HG03095 (cell line): ENCODE results near the gene ARHGEF25.
"Not testable (repeated sequence)": the region's sequence is repeated elsewhere in the genome, so short reads cannot be mapped to it uniquely, and the experiment has no call there.

Source experiments
- ATAC-seq: cut with Tn5 transposase; IDR thresholded peaks from one replicate; pipeline ENCODE4 v1.9.1; 2021; ENCODE audit warnings: moderate library complexity; ENCODE audit not compliant: unreplicated experiment

Gene ARHGEF25

GRCh38 chr12:57632958-57633840 lies 22.0 kb downstream of the ARHGEF25 start, which contains the start of gene B4GALNT1:
Gene B4GALNT1, minus strand, starts transcription at chr12:57633201. Its CDS starts 1,069 bp downstream, at chr12:57632132.
- peak; percentile 83 for ATAC-seq

- ATAC-seq, result not testable (repeated sequence)
These were observed 25.5 kb downstream of the ARHGEF25 start for GRCh38 chr12:57636731-57637130.

- no peak for ATAC-seq
These were observed 26.1 kb downstream of the ARHGEF25 start for GRCh38 chr12:57637364-57637763.

- no peak for ATAC-seq
These were observed 26.9 kb downstream of the ARHGEF25 start for GRCh38 chr12:57638096-57638495.

GRCh38 chr12:57640175-57641042 lies 29.2 kb downstream of the ARHGEF25 start:
- no peak for ATAC-seq

- ATAC-seq, result no peak
These were observed 30.6 kb downstream of the ARHGEF25 start for GRCh38 chr12:57641699-57642442.

- ATAC-seq, result not testable (repeated sequence)
These were observed 34.9 kb downstream of the ARHGEF25 start for GRCh38 chr12:57645990-57646658.

- not testable (repeated sequence) for ATAC-seq
These were observed 35.4 kb downstream of the ARHGEF25 start for GRCh38 chr12:57646659-57647049.

- no peak for ATAC-seq
These were observed 42.8 kb downstream of the ARHGEF25 start for GRCh38 chr12:57654042-57654441.

- no peak for ATAC-seq
These were observed 44.5 kb downstream of the ARHGEF25 start for GRCh38 chr12:57655541-57656240.

GRCh38 chr12:57656408-57656807 lies 45.2 kb downstream of the ARHGEF25 start:
- ATAC-seq, result not testable (repeated sequence)

GRCh38 chr12:57657744-57658143 lies 46.5 kb downstream of the ARHGEF25 start:
- no peak for ATAC-seq

GRCh38 chr12:57658890-57659289 lies 47.7 kb downstream of the ARHGEF25 start:
- no peak for ATAC-seq

- no peak for ATAC-seq
These were observed 50.1 kb downstream of the ARHGEF25 start for GRCh38 chr12:57661376-57661775.

GRCh38 chr12:57665066-57665820 lies 54.0 kb downstream of the ARHGEF25 start:
- ATAC-seq, result not testable (repeated sequence)
